Measurements from ENCODE around the gene EFNA3. TPM values are rescaled to one million over a fixed set of nuclear protein-coding genes. Genes with fewer than 3 reads are reported as not detected.

EFNA3 gene
- total and polyA plus RNA-seq, 2 of the 4 experiments (the other 2 are of a cell fraction), result 0.72 to 1.6 TPM

DNA sequence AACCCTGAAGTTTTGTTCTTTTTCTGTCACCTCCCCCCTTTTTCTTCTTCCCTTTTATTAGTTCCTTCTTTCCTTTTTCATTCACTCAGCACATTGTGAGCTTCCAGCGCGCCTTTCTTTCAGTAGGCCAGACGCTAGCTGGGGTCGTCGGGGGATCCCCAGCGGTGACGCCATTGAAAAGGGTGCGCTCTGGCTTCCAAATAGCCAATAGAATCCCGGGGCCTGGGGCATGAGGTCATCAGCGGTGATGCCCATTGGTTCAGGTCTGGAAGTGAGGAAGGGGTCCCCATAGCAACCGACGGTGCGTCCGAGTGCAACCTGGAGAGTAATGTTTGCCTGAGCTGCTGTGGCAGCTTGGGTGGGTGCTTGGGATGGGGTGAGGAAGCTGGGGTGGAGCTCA, 6.9 kb upstream of the EFNA3 start:
- H3K27me3 ChIP-seq (ENCODE audit: control insufficient read depth, insufficient read depth, low read length), result peaks cover 23% of the 10 kb centered on the region
- DNase-seq, result no peak

More for the DNA sequence above, 6.9 kb upstream of the EFNA3 start:
- no peaks in the 10 kb centered on the region for H3K79me1 ChIP-seq (ENCODE audit: low read depth in 1 of 2, low read length in 2 of 2)
- peaks cover 5% of the 10 kb centered on the region; the same call in 1 of the 2 replicates for H3K4me1 ChIP-seq (ENCODE audit: control insufficient read depth, insufficient read depth, low read length)
- H3K23ac ChIP-seq (ENCODE audit: low read depth, low read length), result no peak overlapping the region; the same call in 1 of the 2 replicates
- CTCF ChIA-PET, result interaction anchor here (1.4 kb wide), 1 partner anchor 20 kb away, joined by 3 read pairs; no protein-coding TSS in a partner anchor
- no peak overlapping the region for H2AFZ ChIP-seq (replicated peaks; ENCODE audit: low read length, poor library complexity)
- no peak overlapping the region for H2BK20ac ChIP-seq (ENCODE audit: low read depth, low read length)
- no peak overlapping the region for H2AK9ac ChIP-seq (replicated peaks; ENCODE audit: low read depth, low read length, poor library complexity)
- 0 out of 2 replicates have a peak, but pooled peaks cover 5% of the 10 kb centered on the region for H3K9me1 ChIP-seq (ENCODE audit: insufficient read depth, low read length)
- POLR2A ChIA-PET (ENCODE audit: unreplicated experiment), result no interaction called here
- H3K27ac ChIP-seq (ENCODE audit: insufficient read depth, low read length), result no peak overlapping the region
- H4K91ac ChIP-seq (ENCODE audit: insufficient read depth, low read depth, low read length), result no peak overlapping the region
- no TSS peak for BruUV-seq (replicated peaks)
- no peak overlapping the region for H2BK5ac ChIP-seq (ENCODE audit: low read depth, low read length, poor library complexity, severe bottlenecking)
- H2BK120ac ChIP-seq (ENCODE audit: low read depth, low read length), result no peak overlapping the region
- H3K9ac ChIP-seq (ENCODE audit: low read depth, low read length), result no peak overlapping the region
- TF ChIP-seq CHD1 (IDR thresholded peaks at IDR 0.05; ENCODE audit: low read depth, low read length) (no peak), BHLHE40 (IDR thresholded peaks at IDR 0.05; ENCODE audit: low read depth, low read length) (no peak), SMC3 (IDR thresholded peaks at IDR 0.05; ENCODE audit: low read depth, low read length) (no peak), RAD21 (IDR thresholded peaks at IDR 0.05; ENCODE audit: low read length) (no peak), RCOR1 (IDR thresholded peaks at IDR 0.05; ENCODE audit: insufficient replicate concordance, low read length) (no peak), POLR2A (IDR thresholded peaks at IDR 0.05; ENCODE audit: low read depth, low read length) (no peak), RFX5 (IDR thresholded peaks at IDR 0.05; ENCODE audit: low read depth, low read length) (no peak), MXI1 (IDR thresholded peaks at IDR 0.05; ENCODE audit: borderline replicate concordance, low read depth, low read length) (no peak), CEBPB (IDR thresholded peaks at IDR 0.05; ENCODE audit: low read depth, low read length) (no peak), MAZ (IDR thresholded peaks at IDR 0.05; ENCODE audit: borderline replicate concordance, low read depth, low read length) (no peak), FOS (IDR thresholded peaks at IDR 0.05; ENCODE audit: low read depth, low read length) (no peak), MAFK (IDR thresholded peaks at IDR 0.05; ENCODE audit: low read depth, low read length) (no peak), NFE2L2 (IDR thresholded peaks at IDR 0.05; ENCODE audit: low read depth, low read length) (no peak)
- TF ChIP-seq, protein P1, sequence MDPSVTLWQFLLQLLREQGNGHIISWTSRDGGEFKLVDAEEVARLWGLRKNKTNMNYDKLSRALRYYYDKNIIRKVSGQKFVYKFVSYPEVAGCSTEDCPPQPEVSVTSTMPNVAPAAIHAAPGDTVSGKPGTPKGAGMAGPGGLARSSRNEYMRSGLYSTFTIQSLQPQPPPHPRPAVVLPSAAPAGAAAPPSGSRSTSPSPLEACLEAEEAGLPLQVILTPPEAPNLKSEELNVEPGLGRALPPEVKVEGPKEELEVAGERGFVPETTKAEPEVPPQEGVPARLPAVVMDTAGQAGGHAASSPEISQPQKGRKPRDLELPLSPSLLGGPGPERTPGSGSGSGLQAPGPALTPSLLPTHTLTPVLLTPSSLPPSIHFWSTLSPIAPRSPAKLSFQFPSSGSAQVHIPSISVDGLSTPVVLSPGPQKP (IDR thresholded peaks at IDR 0.05; ENCODE audit: borderline replicate concordance, low read depth, low read length), result no peak
- TF ChIP-seq, protein P2, sequence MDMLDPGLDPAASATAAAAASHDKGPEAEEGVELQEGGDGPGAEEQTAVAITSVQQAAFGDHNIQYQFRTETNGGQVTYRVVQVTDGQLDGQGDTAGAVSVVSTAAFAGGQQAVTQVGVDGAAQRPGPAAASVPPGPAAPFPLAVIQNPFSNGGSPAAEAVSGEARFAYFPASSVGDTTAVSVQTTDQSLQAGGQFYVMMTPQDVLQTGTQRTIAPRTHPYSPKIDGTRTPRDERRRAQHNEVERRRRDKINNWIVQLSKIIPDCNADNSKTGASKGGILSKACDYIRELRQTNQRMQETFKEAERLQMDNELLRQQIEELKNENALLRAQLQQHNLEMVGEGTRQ (IDR thresholded peaks at IDR 0.05; ENCODE audit: low read depth, low read length), result no peak
- TF ChIP-seq, protein P3, sequence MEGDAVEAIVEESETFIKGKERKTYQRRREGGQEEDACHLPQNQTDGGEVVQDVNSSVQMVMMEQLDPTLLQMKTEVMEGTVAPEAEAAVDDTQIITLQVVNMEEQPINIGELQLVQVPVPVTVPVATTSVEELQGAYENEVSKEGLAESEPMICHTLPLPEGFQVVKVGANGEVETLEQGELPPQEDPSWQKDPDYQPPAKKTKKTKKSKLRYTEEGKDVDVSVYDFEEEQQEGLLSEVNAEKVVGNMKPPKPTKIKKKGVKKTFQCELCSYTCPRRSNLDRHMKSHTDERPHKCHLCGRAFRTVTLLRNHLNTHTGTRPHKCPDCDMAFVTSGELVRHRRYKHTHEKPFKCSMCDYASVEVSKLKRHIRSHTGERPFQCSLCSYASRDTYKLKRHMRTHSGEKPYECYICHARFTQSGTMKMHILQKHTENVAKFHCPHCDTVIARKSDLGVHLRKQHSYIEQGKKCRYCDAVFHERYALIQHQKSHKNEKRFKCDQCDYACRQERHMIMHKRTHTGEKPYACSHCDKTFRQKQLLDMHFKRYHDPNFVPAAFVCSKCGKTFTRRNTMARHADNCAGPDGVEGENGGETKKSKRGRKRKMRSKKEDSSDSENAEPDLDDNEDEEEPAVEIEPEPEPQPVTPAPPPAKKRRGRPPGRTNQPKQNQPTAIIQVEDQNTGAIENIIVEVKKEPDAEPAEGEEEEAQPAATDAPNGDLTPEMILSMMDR (conservative IDR thresholded peaks at IDR 0.05; ENCODE audit: low read depth, low read length), result no peak
- H3K4me2 ChIP-seq (ENCODE audit: low read depth, low read length), result no peak overlapping the region
- no peak overlapping the region for H3K56ac ChIP-seq (ENCODE audit: extremely low read depth, insufficient read depth, low read length)
- 0 out of 4 replicates have a peak overlapping the region, but pooled peaks of 1 of the 2 experiments have one; percentile 12 for H4K8ac ChIP-seq (ENCODE audit: low read depth in 2 of 2, low read length in 2 of 2)
- dilution Hi-C loops (cut with HindIII; ENCODE audit: low sequenced_read_pairs, unreplicated experiment) (no loop called here), intact Hi-C loops (cut with micrococcal nuclease) (no loop called here), in situ Hi-C loops (cut with MboI; ENCODE audit: low sequenced_read_pairs) (no loop called here)
- no peak overlapping the region for H2BK15ac ChIP-seq (ENCODE audit: low read depth, low read length)
- ATAC-seq (ENCODE audit: low read depth), result no peak
- no peak overlapping the region for H3K4ac ChIP-seq (ENCODE audit: low read depth, low read length)
- H4K5ac ChIP-seq (ENCODE audit: low read depth, low read length), result no peak overlapping the region
- no peak overlapping the region for H2AK5ac ChIP-seq (ENCODE audit: low read depth, low read length)
- no peak overlapping the region for H3K18ac ChIP-seq (ENCODE audit: low read depth, low read length)
- H3K36me3 ChIP-seq (ENCODE audit: control insufficient read depth, insufficient read depth, low read length), result peaks cover 17% of the 10 kb centered on the region; the same call in 1 of the 2 replicates
- H3K4me3 ChIP-seq (ENCODE audit: insufficient read depth, low read depth, low read length), result no peak overlapping the region
- no peaks in the 10 kb centered on the region for H3K9me3 ChIP-seq (ENCODE audit: control insufficient read depth, insufficient read depth, low read length)
- H3K14ac ChIP-seq (replicated peaks; ENCODE audit: low read depth, low read length), result no peak overlapping the region
- H4K20me1 ChIP-seq (ENCODE audit: insufficient read depth, low read length), result no peaks in the 10 kb centered on the region
- no CpG with 5 or more reads among the region's 14 CpGs for WGBS, 2 experiments (ENCODE audit: extremely low coverage in 2 of 2, insufficient read length in 1 of 2)
